ENCODE results near the gene OR7C1.

The OR7C1 gene

DNA sequence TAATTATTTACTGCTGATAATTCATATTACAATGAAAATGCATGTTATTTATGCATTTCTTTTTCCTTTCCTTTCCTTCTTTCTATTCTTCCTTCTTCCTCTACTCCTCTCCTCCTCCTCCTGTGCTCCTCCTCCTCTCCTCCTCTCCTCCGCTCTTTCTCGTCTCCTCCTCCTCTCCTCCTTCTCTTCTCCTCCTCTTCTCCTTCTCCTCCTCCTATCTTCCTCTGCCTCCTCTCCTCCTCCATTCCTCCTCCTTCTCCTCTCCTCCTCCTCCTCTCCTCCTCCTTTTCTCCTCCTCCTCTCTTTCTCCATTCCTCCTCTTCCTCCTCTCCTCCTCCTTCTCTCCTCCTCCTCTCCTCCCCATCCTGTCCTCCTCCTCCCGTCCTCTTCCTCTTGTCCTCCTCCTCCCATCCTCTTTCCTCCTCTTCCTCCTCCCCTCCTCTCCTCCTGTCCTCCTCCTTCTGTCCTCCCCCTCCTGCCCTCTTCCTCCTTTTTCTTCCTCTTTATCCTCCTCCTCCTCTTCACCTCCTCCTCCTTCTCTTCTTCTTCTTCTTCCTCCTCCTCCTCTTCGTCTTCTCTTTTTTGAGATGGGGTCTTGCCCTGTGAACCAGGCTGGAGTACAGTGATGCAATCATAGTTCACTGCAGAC lies 71.4 kb downstream of the OR7C1 start:
- DNase-seq = no peak

DNA sequence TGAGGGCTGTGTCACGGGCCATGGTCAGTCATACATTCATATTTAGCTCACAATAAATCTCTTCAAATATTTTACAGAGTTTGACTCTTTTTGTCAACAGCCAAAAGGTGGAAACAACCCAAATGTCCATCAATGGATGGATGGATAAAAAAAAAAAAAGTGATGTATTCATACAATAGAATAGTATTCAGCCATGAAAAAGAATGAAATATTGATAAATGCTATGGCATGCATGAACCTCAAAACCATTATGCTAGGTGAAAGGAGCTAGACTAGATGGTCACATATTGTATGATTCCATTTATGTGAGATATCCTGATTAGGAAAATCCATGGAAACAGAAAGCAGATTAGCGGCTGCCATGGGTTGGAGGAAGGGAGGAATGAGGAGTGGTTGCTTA lies 72.9 kb downstream of the OR7C1 start:
- no peak for DNase-seq

DNA sequence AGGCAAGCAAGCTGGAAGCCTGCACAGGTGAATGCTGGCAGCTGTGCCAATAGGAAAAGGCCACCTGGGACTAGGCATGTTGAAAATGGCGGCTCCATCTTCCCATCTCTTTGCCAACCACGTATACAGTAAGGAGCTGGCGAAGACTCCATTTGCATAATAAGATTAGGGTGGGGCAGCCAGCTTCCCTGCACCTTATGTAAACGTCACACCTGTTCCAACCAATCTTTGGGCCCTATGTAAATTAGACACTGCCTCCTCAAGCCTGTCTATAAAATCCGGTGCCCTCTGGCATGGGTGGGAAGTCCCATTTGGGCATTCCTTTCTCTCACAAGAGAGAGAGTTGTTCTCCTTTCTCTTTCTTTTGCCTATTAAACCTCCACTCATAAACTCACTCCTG lies 73.4 kb downstream of the OR7C1 start:
- no peak for DNase-seq

DNA sequence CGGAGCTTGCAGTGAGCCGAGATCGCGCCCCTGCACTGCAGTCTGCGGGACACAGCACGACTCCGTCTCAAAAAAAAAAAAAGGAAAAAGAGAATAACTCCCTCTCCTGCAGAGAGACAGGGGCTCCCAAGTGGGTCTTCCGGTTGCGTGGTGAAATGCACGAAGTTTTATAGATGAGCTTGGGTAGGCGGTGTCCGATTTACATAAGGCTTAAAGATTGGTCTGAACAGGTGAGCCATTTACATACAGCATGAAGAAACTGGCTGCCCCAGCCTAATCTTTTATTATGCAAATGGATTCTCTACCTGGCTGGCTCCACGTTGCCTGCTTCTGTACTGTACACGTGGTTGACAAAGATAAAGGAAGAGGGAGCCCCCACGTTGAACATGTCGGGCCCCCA lies 76.2 kb downstream of the OR7C1 start:
- no peak for DNase-seq

DNA sequence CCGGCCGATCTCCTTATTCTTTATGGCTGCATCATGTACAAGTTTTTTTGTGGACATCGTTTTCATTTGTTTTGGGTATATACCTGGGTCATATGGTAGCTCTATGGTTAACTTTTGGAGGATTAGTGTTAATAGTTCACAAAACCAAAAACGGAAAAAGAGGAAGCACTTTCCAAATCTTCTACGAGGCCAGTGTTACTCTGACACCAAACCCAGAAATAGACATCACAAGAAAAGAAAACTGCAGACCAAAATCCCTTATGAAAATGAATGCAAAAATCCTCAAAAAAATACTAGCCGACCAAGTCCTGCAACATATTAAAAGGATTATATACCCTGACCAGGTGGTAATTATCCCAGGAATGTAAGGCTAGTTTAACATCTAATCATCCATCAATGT lies 86.4 kb downstream of the OR7C1 start:
- DNase-seq = no peak
